Stimulated activated naive CD8-positive, alpha-beta T cell treated with anti-CD3 and anti-CD28 coated beads, Interleukin-15, Interleukin-2, amounts not matched to agents 100 ng/mL and 50 ng/mL, for 24 hours (primary cell): ENCODE data around the gene TNS1.
"Not testable (repeated sequence)": the region's sequence is repeated elsewhere in the genome, so short reads cannot be mapped to it uniquely, and the experiment has no call there.

Experiments
- H3K27ac Mint-ChIP-seq: one replicate; pipeline ENCODE4 v1.8.0; 2021; ENCODE audit warnings: mild to moderate bottlenecking, mixed read lengths
- H3K27me3 Mint-ChIP-seq: one replicate; pipeline ENCODE4 v1.8.0; 2021; ENCODE audit warnings: mixed read lengths
- H3K36me3 Mint-ChIP-seq: one replicate; pipeline ENCODE4 v1.8.0; 2021; ENCODE audit warnings: low read depth, mixed read lengths
- H3K4me1 Mint-ChIP-seq: one replicate; pipeline ENCODE4 v1.8.0; 2021; ENCODE audit warnings: low read depth, mixed read lengths
- H3K4me3 Mint-ChIP-seq: one replicate; pipeline ENCODE4 v1.8.0; 2021; ENCODE audit warnings: mild to moderate bottlenecking, mixed read lengths
- H3K9me3 Mint-ChIP-seq: one replicate; pipeline ENCODE4 v1.8.0; 2021; ENCODE audit warnings: mixed read lengths

The TNS1 gene

GRCh38 chr2:218002845-218003180 lies at the start of gene TNS1:
Gene TNS1 (minus strand): TSS chr2:218002995. CDS start chr2:218002872, 123 bp downstream.
- no peaks in the 10 kb centered on the region for H3K27me3 Mint-ChIP-seq
- no peak within 1 kb of the TSS for H3K4me3 Mint-ChIP-seq
- no peak within 1 kb of the TSS for H3K27ac Mint-ChIP-seq

GRCh38 chr2:218051903-218052302 lies 49.1 kb upstream of the TNS1 start:
- Mint-ChIP-seq H3K27ac (no peak overlapping the region), H3K4me1 (no peaks in the 10 kb centered on the region), H3K9me3 (peaks cover 13% of the 10 kb centered on the region), H3K4me3 (no peak overlapping the region), H3K36me3 (peaks cover 4% of the 10 kb centered on the region), H3K27me3 (peaks cover 14% of the 10 kb centered on the region)

More at GRCh38 chr2:218002845-218003180, at the start of gene TNS1:
- Mint-ChIP-seq H3K9me3 (no peaks in the 10 kb centered on the region), H3K36me3 (no peaks in the 10 kb centered on the region), H3K4me1 (peaks cover 6% of the 10 kb centered on the region)

GRCh38 chr2:218047536-218048225 lies 44.9 kb upstream of the TNS1 start:
- no peaks in the 10 kb centered on the region for H3K4me1 Mint-ChIP-seq
- H3K4me3 Mint-ChIP-seq, result no peak overlapping the region
- no peak overlapping the region for H3K27ac Mint-ChIP-seq
- peaks cover 13% of the 10 kb centered on the region for H3K9me3 Mint-ChIP-seq
- H3K36me3 Mint-ChIP-seq, result peaks cover 4% of the 10 kb centered on the region
- H3K27me3 Mint-ChIP-seq, result peaks cover 16% of the 10 kb centered on the region

- no peak overlapping the region for H3K4me3 Mint-ChIP-seq
Measured at GRCh38 chr2:218046238-218046637, 43.4 kb upstream of the TNS1 start.

GRCh38 chr2:218044599-218044998 lies 41.8 kb upstream of the TNS1 start:
- H3K36me3 Mint-ChIP-seq, H3K4me3 Mint-ChIP-seq, H3K9me3 Mint-ChIP-seq, H3K27ac Mint-ChIP-seq, H3K4me1 Mint-ChIP-seq: not testable (repeated sequence)
- peaks cover 21% of the 10 kb centered on the region for H3K27me3 Mint-ChIP-seq

More at GRCh38 chr2:218046238-218046637, 43.4 kb upstream of the TNS1 start:
- peaks cover 4% of the 10 kb centered on the region for H3K36me3 Mint-ChIP-seq
- H3K27ac Mint-ChIP-seq, result no peak overlapping the region
- H3K27me3 Mint-ChIP-seq, result peaks cover 15% of the 10 kb centered on the region
- H3K9me3 Mint-ChIP-seq, result peaks cover 10% of the 10 kb centered on the region
- H3K4me1 Mint-ChIP-seq, result peaks cover 4% of the 10 kb centered on the region

- no peaks in the 10 kb centered on the region for H3K9me3 Mint-ChIP-seq
- H3K36me3 Mint-ChIP-seq, result no peaks in the 10 kb centered on the region
- H3K27me3 Mint-ChIP-seq, result peaks cover 28% of the 10 kb centered on the region
- H3K4me3 Mint-ChIP-seq, result no peak overlapping the region
- H3K27ac Mint-ChIP-seq, result no peak overlapping the region
- H3K4me1 Mint-ChIP-seq, result peaks cover 13% of the 10 kb centered on the region
Measured at GRCh38 chr2:218043701-218044109, 40.9 kb upstream of the TNS1 start.

- Mint-ChIP-seq H3K9me3 (no peaks in the 10 kb centered on the region), H3K27me3 (peaks cover 32% of the 10 kb centered on the region), H3K36me3 (no peaks in the 10 kb centered on the region), H3K4me3 (no peak overlapping the region), H3K27ac (no peak overlapping the region), H3K4me1 (peaks cover 13% of the 10 kb centered on the region)
Measured at GRCh38 chr2:218043100-218043499, 40.3 kb upstream of the TNS1 start.

- Mint-ChIP-seq H3K36me3 (no peaks in the 10 kb centered on the region), H3K4me3 (no peak overlapping the region), H3K4me1 (peaks cover 13% of the 10 kb centered on the region), H3K27ac (peak overlapping the region; percentile 48), H3K27me3 (peaks cover 40% of the 10 kb centered on the region), H3K9me3 (no peaks in the 10 kb centered on the region)
Measured at GRCh38 chr2:218041302-218042168, 38.7 kb upstream of the TNS1 start.

GRCh38 chr2:218040883-218041282 lies 38.1 kb upstream of the TNS1 start:
- peaks cover 13% of the 10 kb centered on the region for H3K4me1 Mint-ChIP-seq
- H3K4me3 Mint-ChIP-seq, result no peak overlapping the region
- peaks cover 40% of the 10 kb centered on the region for H3K27me3 Mint-ChIP-seq
- peak overlapping the region; percentile 18 for H3K27ac Mint-ChIP-seq
- H3K36me3 Mint-ChIP-seq, result no peaks in the 10 kb centered on the region
- H3K9me3 Mint-ChIP-seq, result no peaks in the 10 kb centered on the region

GRCh38 chr2:218039171-218039570 lies 36.4 kb upstream of the TNS1 start:
- no peaks in the 10 kb centered on the region for H3K36me3 Mint-ChIP-seq
- H3K4me3 Mint-ChIP-seq, result no peak overlapping the region
- no peak overlapping the region for H3K27ac Mint-ChIP-seq
- H3K9me3 Mint-ChIP-seq, result no peaks in the 10 kb centered on the region
- peaks cover 40% of the 10 kb centered on the region for H3K27me3 Mint-ChIP-seq
- H3K4me1 Mint-ChIP-seq, result peaks cover 18% of the 10 kb centered on the region

- H3K27ac Mint-ChIP-seq, result no peak overlapping the region
- peaks cover 17% of the 10 kb centered on the region for H3K4me1 Mint-ChIP-seq
- H3K4me3 Mint-ChIP-seq, result no peak overlapping the region
- no peaks in the 10 kb centered on the region for H3K9me3 Mint-ChIP-seq
- peaks cover 34% of the 10 kb centered on the region for H3K27me3 Mint-ChIP-seq
- no peaks in the 10 kb centered on the region for H3K36me3 Mint-ChIP-seq
Measured at GRCh38 chr2:218036371-218036770, 33.6 kb upstream of the TNS1 start.

GRCh38 chr2:218035463-218036100 lies 32.8 kb upstream of the TNS1 start:
- Mint-ChIP-seq H3K4me3 (no peak overlapping the region), H3K27me3 (peaks cover 33% of the 10 kb centered on the region), H3K9me3 (no peaks in the 10 kb centered on the region), H3K4me1 (peaks cover 14% of the 10 kb centered on the region), H3K36me3 (no peaks in the 10 kb centered on the region), H3K27ac (no peak overlapping the region)

GRCh38 chr2:218034497-218035213 lies 31.9 kb upstream of the TNS1 start:
- peak overlapping the region; percentile 61 for H3K4me3 Mint-ChIP-seq
- H3K27ac Mint-ChIP-seq, result peak overlapping the region; percentile 26
- H3K4me1 Mint-ChIP-seq, result peaks cover 14% of the 10 kb centered on the region
- not testable (repeated sequence) for H3K36me3 Mint-ChIP-seq, H3K9me3 Mint-ChIP-seq
- H3K27me3 Mint-ChIP-seq, result peaks cover 23% of the 10 kb centered on the region

GRCh38 chr2:218033590-218034496 lies 31.0 kb upstream of the TNS1 start:
- Mint-ChIP-seq H3K4me1 (peaks cover 9% of the 10 kb centered on the region), H3K27ac (peak overlapping the region; percentile 18), H3K4me3 (no peak overlapping the region), H3K36me3 (no peaks in the 10 kb centered on the region), H3K9me3 (no peaks in the 10 kb centered on the region), H3K27me3 (peaks cover 16% of the 10 kb centered on the region)
